Measurements from ENCODE around the gene TMEFF2.

The TMEFF2 gene

GRCh38 chr2:192030856-192031255 lies 163.9 kb downstream of the TMEFF2 start (continued):
- TF ChIP-seq ZSCAN4 (tag by site-specific recombination; IDR thresholded peaks at IDR 0.05), result no peak
- no peak for TF ChIP-seq KLF16 (tag by site-specific recombination; IDR thresholded peaks at IDR 0.05)
- TF ChIP-seq ZNF37A (tag by site-specific recombination; IDR thresholded peaks at IDR 0.05), result no peak
- no peak for TF ChIP-seq ZXDB (tag by site-specific recombination; IDR thresholded peaks at IDR 0.05)
- TF ChIP-seq ZNF132 (tag by site-specific recombination; IDR thresholded peaks at IDR 0.05; ENCODE audit: borderline replicate concordance), result no peak

GRCh38 chr2:192030289-192030688 lies 164.4 kb downstream of the TMEFF2 start:
- Histone ChIP-seq H3K27ac (ENCODE audit: extremely low read depth, low read depth, low read length) (no peak overlapping the region), H3K4me3 (ENCODE audit: low read depth, low read length) (no peak overlapping the region), H3K4me1 (ENCODE audit: control insufficient read depth, insufficient read depth, low read length) (0 out of 2 replicates have a peak, but pooled peaks cover under 1% of the 10 kb centered on the region), H3K36me3 (ENCODE audit: control insufficient read depth in 2 of 2, insufficient read depth in 1 of 2, low read length in 2 of 2) (no peaks in the 10 kb centered on the region), H3K9me3 (ENCODE audit: control insufficient read depth, insufficient read depth, low read depth, low read length) (no peaks in the 10 kb centered on the region)
- ChIA-PET CTCF (no interaction called here), POLR2A (no interaction called here)
- TF ChIP-seq, protein P1, sequence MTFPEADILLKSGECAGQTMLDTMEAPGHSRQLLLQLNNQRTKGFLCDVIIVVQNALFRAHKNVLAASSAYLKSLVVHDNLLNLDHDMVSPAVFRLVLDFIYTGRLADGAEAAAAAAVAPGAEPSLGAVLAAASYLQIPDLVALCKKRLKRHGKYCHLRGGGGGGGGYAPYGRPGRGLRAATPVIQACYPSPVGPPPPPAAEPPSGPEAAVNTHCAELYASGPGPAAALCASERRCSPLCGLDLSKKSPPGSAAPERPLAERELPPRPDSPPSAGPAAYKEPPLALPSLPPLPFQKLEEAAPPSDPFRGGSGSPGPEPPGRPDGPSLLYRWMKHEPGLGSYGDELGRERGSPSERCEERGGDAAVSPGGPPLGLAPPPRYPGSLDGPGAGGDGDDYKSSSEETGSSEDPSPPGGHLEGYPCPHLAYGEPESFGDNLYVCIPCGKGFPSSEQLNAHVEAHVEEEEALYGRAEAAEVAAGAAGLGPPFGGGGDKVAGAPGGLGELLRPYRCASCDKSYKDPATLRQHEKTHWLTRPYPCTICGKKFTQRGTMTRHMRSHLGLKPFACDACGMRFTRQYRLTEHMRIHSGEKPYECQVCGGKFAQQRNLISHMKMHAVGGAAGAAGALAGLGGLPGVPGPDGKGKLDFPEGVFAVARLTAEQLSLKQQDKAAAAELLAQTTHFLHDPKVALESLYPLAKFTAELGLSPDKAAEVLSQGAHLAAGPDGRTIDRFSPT (tag by site-specific recombination; IDR thresholded peaks at IDR 0.05), result no peak
- TF ChIP-seq ZNF645 (tag by site-specific recombination; IDR thresholded peaks at IDR 0.05) (no peak), ZNF157 (tag by site-specific recombination; IDR thresholded peaks at IDR 0.05) (no peak)

DNA sequence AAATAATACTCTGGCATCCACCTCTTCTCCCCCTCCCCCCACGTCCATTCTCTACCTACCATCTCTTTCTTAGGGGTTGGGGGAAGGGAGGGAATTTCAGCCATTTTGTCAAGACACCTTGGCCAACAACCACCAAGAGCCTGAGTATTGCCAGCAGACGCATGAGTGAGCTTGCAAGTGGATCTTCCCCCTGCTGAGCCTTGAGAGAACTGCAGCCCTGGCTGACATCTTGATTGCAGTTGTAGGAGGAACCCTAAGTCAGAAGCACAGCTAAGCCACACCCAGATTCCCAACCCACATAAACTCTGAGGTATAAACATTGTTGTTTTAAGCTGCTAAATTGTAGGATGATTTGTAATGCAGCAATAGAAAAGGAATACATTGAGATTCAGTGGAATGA lies 165.6 kb downstream of the TMEFF2 start:
- Histone ChIP-seq H3K36me3 (ENCODE audit: control insufficient read depth in 2 of 2, insufficient read depth in 1 of 2, low read length in 2 of 2) (no peaks in the 10 kb centered on the region), H3K27ac (ENCODE audit: extremely low read depth, low read depth, low read length) (no peak overlapping the region), H3K4me1 (ENCODE audit: control insufficient read depth, insufficient read depth, low read length) (no peaks in the 10 kb centered on the region), H3K9me3 (ENCODE audit: control insufficient read depth, insufficient read depth, low read depth, low read length) (no peaks in the 10 kb centered on the region), H3K4me3 (ENCODE audit: low read depth, low read length) (no peak overlapping the region)
- TF ChIP-seq ZNF266 (tag by site-specific recombination; IDR thresholded peaks at IDR 0.05; ENCODE audit: low read depth) (no peak), ZNF549 (tag by site-specific recombination; IDR thresholded peaks at IDR 0.05) (0 out of 2 replicates have a peak, but pooled peaks have one; percentile 22)
- ChIA-PET CTCF (interaction anchor here (1.1 to 1.5 kb wide), 4 partner anchors 18 to 217 kb away, joined by 3 to 5 read pairs (median 4); no protein-coding TSS in a partner anchor), POLR2A (no interaction called here)

DNA sequence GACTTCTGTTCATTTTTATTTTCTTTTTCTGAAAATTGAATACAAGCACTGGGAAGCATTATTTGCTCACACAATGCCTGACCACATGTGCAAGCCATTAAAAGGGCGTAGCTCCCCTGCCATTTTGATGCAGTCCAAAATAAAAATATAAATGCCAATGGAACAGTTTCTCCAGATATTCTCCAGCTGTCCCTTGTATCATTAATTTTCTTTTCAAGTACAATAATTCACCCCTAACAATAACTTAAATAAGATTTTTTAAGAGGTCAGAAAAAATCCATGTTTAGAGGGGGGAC lies 168.0 kb downstream of the TMEFF2 start:
- no peak overlapping the region for H3K4me3 ChIP-seq (ENCODE audit: low read depth, low read length)
- no peak overlapping the region for H3K27ac ChIP-seq (ENCODE audit: extremely low read depth, low read depth, low read length)
- H3K9me3 ChIP-seq (ENCODE audit: control insufficient read depth, insufficient read depth, low read depth, low read length), result no peaks in the 10 kb centered on the region
- H3K4me1 ChIP-seq (ENCODE audit: control insufficient read depth, insufficient read depth, low read length), result no peaks in the 10 kb centered on the region
- no peaks in the 10 kb centered on the region for H3K36me3 ChIP-seq (ENCODE audit: control insufficient read depth in 2 of 2, insufficient read depth in 1 of 2, low read length in 2 of 2)
- POLR2A ChIA-PET, result no interaction called here
- CTCF ChIA-PET, result no interaction called here
- no peak for TF ChIP-seq HOXD13 (CRISPR knock-in tag; IDR thresholded peaks at IDR 0.05; ENCODE audit: borderline replicate concordance)
- no peak for TF ChIP-seq WT1 (tag by site-specific recombination; IDR thresholded peaks at IDR 0.05)
- TF ChIP-seq, protein P1 (tag by site-specific recombination; IDR thresholded peaks at IDR 0.05), result no peak
- TF ChIP-seq ZNF23 (tag by site-specific recombination; IDR thresholded peaks at IDR 0.05; ENCODE audit: borderline replicate concordance), result no peak
- TF ChIP-seq ZNF114 (tag by site-specific recombination; IDR thresholded peaks at IDR 0.05), result no peak
- TF ChIP-seq ZNF843 (tag by site-specific recombination; IDR thresholded peaks at IDR 0.05), result no peak
- no peak for TF ChIP-seq ZNF548 (tag by site-specific recombination; IDR thresholded peaks at IDR 0.05)
- TF ChIP-seq ZNF610 (tag by site-specific recombination; IDR thresholded peaks at IDR 0.05; ENCODE audit: borderline replicate concordance), result no peak
- no peak for TF ChIP-seq PRDM1 (tag by site-specific recombination; IDR thresholded peaks at IDR 0.05)
- no peak for TF ChIP-seq ZNF26 (tag by site-specific recombination; IDR thresholded peaks at IDR 0.05)
- no peak for TF ChIP-seq ZNF654 (tag by site-specific recombination; IDR thresholded peaks at IDR 0.05; ENCODE audit: low read depth)
- no peak for TF ChIP-seq ZNF138 (tag by site-specific recombination; IDR thresholded peaks at IDR 0.05; ENCODE audit: borderline replicate concordance)
- no peak for TF ChIP-seq ZBTB8A (tag by site-specific recombination; IDR thresholded peaks at IDR 0.05)
- no peak for TF ChIP-seq ZNF354C (tag by site-specific recombination; IDR thresholded peaks at IDR 0.05; ENCODE audit: borderline replicate concordance, low read depth)
- TF ChIP-seq SETDB1 (IDR thresholded peaks at IDR 0.05; ENCODE audit: insufficient read length, low read length), result no peak

Measured in HEK293 (cell line).